ENCODE data around the gene CTIF.
A peak's percentile ranks its signal among the peaks of the same experiment; 100 is the strongest.

Gene CTIF

DNA sequence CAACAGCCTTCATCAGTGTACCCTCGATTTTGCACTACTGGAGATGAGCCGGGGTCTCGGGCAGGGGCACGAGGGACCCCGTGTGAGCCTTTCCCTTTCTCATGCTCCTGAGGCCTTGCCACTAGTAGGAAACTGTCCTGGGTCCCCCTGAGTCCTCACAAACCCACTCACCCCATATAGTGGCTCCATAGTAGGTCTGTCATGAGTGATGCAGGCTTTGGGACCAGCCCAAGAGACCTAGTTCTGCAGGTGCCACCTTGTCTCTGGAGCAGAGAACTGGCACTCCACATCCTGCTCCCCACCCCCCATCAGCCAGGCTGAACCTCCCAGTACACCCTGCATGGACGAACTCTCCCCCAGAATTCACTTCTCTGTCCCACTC is 224.9 kb downstream of the CTIF start:
- DNase-seq (ENCODE audit: low read depth): no peak
- no peak overlapping the region for H3K4me3 ChIP-seq (ENCODE audit: low read depth, low read length)
- TF ChIP-seq, protein P1, sequence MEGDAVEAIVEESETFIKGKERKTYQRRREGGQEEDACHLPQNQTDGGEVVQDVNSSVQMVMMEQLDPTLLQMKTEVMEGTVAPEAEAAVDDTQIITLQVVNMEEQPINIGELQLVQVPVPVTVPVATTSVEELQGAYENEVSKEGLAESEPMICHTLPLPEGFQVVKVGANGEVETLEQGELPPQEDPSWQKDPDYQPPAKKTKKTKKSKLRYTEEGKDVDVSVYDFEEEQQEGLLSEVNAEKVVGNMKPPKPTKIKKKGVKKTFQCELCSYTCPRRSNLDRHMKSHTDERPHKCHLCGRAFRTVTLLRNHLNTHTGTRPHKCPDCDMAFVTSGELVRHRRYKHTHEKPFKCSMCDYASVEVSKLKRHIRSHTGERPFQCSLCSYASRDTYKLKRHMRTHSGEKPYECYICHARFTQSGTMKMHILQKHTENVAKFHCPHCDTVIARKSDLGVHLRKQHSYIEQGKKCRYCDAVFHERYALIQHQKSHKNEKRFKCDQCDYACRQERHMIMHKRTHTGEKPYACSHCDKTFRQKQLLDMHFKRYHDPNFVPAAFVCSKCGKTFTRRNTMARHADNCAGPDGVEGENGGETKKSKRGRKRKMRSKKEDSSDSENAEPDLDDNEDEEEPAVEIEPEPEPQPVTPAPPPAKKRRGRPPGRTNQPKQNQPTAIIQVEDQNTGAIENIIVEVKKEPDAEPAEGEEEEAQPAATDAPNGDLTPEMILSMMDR (IDR thresholded peaks at IDR 0.05; ENCODE audit: insufficient read depth, low read depth, low read length, missing control alignments): no peak

DNA sequence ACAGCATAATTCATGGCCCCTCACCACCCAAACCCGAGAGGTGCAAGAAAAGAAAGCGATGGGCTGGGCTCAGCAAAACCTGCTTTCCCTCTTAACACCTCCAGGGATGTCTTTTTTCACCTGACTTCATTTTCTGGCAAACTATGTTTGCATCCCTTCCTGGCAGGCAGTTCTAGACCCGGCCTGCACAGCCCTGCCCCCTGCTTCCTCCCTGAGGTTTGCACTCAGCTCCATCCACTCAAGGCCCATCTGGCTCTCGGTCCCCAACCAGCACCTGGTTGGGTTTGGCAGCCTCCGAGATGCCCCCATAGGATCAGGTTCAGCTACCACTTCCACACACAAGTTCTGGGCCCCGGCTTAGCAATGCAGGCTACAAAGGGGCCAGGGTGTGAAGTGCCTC is 226.2 kb downstream of the CTIF start:
- H3K4me3 ChIP-seq (ENCODE audit: low read depth, low read length): no peak overlapping the region
- no peak for DNase-seq (ENCODE audit: low read depth)
- TF ChIP-seq, protein P1 (IDR thresholded peaks at IDR 0.05; ENCODE audit: insufficient read depth, low read depth, low read length, missing control alignments): no peak

DNA sequence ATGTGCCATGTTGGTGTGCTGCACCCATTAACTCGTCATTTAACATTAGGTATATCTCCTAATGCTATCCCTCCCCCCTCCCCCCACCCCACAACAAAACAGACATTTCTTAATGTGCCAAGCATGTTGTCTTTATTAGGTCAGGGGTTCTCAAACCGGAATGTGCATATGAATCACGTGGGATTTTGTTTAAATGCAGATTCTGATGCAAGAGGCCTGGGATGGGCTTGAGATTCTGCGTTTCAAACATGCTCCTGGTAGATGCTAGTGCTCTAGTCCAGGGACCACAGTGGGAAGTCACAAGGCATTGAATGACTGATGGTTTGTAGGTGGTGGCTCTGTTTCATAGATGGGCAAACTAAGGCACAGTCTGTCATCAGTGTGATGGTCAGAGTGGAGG is 227.2 kb downstream of the CTIF start:
- H3K4me3 ChIP-seq (ENCODE audit: low read depth, low read length): no peak overlapping the region
- no peak for DNase-seq (ENCODE audit: low read depth)
- TF ChIP-seq, protein P1 (IDR thresholded peaks at IDR 0.05; ENCODE audit: insufficient read depth, low read depth, low read length, missing control alignments): no peak

DNA sequence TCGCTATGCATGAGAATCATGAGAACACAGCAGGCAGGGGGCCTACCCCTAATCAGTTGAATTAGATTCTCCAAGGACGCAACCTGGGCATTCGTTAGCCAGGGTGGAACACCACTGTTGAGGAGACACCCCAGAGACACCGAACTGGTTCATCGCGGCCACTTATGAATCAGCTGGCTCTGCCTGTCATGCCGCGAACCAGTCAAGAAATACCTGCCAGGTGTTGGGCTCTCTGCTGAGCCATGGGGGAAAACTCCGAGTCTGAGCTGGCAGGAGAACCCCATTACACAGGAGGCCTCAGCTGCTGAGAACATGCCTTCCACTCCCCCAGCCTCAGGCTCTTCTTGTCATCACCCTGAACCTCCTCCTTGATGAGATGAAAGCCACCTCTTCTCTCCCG is 227.7 kb downstream of the CTIF start:
- no peak overlapping the region for H3K4me3 ChIP-seq (ENCODE audit: low read depth, low read length)
- no peak for DNase-seq (ENCODE audit: low read depth)
- TF ChIP-seq, protein P1 (IDR thresholded peaks at IDR 0.05; ENCODE audit: insufficient read depth, low read depth, low read length, missing control alignments): no peak

DNA sequence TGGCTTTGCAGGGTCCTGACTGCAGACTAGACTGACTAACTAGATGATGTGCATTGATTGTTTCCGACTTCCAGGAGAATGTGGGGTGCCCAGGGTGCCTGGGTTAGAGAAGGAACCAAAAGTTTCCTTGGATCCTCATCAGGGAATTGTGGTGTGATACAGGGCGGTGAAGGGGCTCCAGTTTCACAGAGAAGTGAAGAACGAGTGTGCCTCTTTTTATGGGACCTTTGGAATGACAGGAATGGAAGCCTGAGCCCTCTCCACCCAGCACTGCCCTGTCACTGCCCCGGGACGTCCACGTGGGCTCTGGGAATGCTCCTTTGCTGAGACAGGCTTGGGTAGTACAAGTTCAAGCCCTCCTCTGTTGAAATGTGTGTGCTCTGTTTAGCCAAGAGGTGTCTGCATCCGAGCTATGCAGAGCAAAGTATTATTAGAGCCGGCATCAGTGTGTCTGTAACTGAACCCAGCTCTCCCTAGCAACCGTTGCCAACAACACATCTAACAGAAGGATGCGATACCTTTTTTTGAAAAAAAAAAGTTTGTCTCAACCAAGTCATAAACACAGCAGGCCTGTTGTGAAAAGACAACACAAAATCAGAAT is 228.4 kb downstream of the CTIF start:
- no peak overlapping the region for H3K4me3 ChIP-seq (ENCODE audit: low read depth, low read length)
- TF ChIP-seq, protein P1 (IDR thresholded peaks at IDR 0.05; ENCODE audit: insufficient read depth, low read depth, low read length, missing control alignments): no peak
- peak; percentile 31 for DNase-seq (ENCODE audit: low read depth)

DNA sequence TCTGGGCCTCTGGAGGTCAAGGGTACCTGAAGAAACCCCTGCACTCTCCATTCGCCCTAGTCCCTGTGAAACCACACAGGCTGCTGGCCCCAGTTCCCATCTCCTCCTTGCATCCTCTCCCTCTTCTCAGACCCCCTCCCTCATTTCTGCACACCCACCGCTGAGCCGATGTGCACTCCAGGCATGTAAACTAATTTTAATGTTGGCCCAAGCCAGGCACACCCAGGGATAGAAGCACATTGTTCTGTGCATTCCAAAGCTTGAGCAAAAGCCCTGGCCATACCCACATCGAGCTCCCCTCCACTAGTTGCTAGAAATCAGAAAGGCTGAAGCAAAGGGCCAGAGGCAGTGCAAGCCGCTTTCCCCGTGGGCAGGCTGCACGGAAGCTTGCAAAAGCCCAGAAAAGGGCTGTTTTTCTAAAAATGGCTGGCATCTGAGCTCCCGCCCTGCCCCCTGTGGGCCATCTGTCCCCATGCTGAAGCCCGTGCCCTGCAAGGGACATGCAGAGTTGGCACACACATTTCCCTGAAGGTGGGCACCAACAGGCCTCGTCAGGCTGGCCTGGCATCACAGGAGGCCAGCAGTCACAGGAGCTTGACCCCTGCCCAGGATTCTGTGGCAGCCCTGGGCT is 230.3 kb downstream of the CTIF start:
- H3K4me3 ChIP-seq (ENCODE audit: low read depth, low read length): no peak overlapping the region
- no peak for DNase-seq (ENCODE audit: low read depth)
- TF ChIP-seq, protein P1 (IDR thresholded peaks at IDR 0.05; ENCODE audit: insufficient read depth, low read depth, low read length, missing control alignments): no peak

DNA sequence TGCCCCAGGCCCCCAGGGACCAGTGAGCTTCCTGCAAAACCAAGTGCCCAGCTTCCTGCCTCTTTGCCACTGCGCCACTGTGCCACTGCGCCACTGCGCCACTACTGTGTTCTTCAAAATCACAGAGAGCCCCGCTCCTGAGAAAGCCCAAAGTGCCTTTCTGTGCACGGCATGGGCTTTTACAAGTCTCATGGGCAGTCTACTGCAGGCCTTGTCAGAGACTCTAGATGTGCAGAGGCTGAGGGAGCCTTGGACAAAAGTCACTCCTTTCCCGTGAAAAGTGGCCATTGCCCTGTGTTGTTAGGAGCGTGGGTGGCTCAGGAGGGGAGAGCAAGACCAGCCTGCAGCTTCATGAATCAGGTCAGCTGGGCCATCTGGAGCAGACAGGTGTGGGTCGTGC is 231.4 kb downstream of the CTIF start:
- TF ChIP-seq, protein P1 (IDR thresholded peaks at IDR 0.05; ENCODE audit: insufficient read depth, low read depth, low read length, missing control alignments): no peak

More for the DNA sequence above, 231.4 kb downstream of the CTIF start:
- no peak overlapping the region for H3K4me3 ChIP-seq (ENCODE audit: low read depth, low read length)
- no peak for DNase-seq (ENCODE audit: low read depth)
